Spleen (tissue), 11 donors: ENCODE measurements around the gene RPL21. TPM values are rescaled to one million over a fixed set of nuclear protein-coding genes. Genes with fewer than 3 reads are reported as not detected.

Source experiments
- DNase-seq: peaks from one replicate; pipeline ENCODE4 v3.0.0-alpha.2; 2020
- H3K27ac ChIP-seq, 8 donors: fragments of 200-600 bp; sonication (generic) in 7 of 8; 1 replicate in 4 of 8; 2 replicates in 4 of 8; pipeline versions ENCODE4 v1.5.0 to v1.8.0; 2016 to 2021; ENCODE audit warnings: inconsistent platforms in 4 of 8, mild to moderate bottlenecking in 4 of 8, moderate library complexity in 1 of 8
- H3K27me3 ChIP-seq, 7 donors: fragments of 200-600 bp; sonication (generic) in 6 of 7; replicated peaks in 1 of 7; 1 replicate in 4 of 7; 2 replicates in 3 of 7; pipeline versions ENCODE4 v1.5.0 to v1.8.0; 2016 to 2021; ENCODE audit warnings: inconsistent platforms in 3 of 7, mild to moderate bottlenecking in 1 of 7
- H3K36me3 ChIP-seq, 6 donors: fragments of 200-600 bp; sonication (generic) in 5 of 6; 1 replicate in 4 of 6; 2 replicates in 2 of 6; pipeline versions ENCODE4 v1.5.0 to v1.8.0; 2016 to 2021; ENCODE audit warnings: inconsistent platforms in 2 of 6
- H3K4me1 ChIP-seq, 6 donors: fragments of 200-600 bp; sonication (generic) in 5 of 6; 1 replicate in 3 of 6; 2 replicates in 3 of 6; pipeline versions ENCODE4 v1.5.0 to v1.8.0; 2016 to 2021; ENCODE audit warnings: inconsistent platforms in 3 of 6
- H3K4me3 ChIP-seq, 8 donors: fragments of 200-600 bp; sonication (generic) in 7 of 8; 1 replicate in 4 of 8; 2 replicates in 4 of 8; pipeline versions ENCODE4 v1.5.0 to v1.8.0; 2016 to 2021; ENCODE audit warnings: inconsistent platforms in 4 of 8, mild to moderate bottlenecking in 4 of 8, moderate library complexity in 2 of 8
- H3K9me3 ChIP-seq, 8 donors: fragments of 200-600 bp; sonication (generic) in 7 of 8; 1 replicate in 4 of 8; 2 replicates in 4 of 8; pipeline versions ENCODE4 v1.5.0 to v1.8.0; 2016 to 2021; ENCODE audit warnings: inconsistent platforms in 4 of 8
- CTCF ChIP-seq, 11 experiments: fragments of 200-600 bp in 7 of 11; fragments of 450-650 bp in 4 of 11; sonication (generic) in 4 of 11; IDR thresholded peaks in 8 of 11; conservative IDR thresholded peaks in 3 of 11; 1 replicate in 7 of 11; 2 replicates in 4 of 11; pipeline versions ENCODE4 v1.4.0 to v1.8.0; 2016 to 2021; ENCODE audit warnings: antibody characterized with exemption in 11 of 11, inconsistent platforms in 4 of 11, mild to moderate bottlenecking in 1 of 11
- POLR2A ChIP-seq, 3 donors: fragments of 450-650 bp; IDR thresholded peaks; one replicate each; pipeline ENCODE4 v1.5.1; 2017; ENCODE audit warnings: antibody characterized with exemption in 3 of 3, mild to moderate bottlenecking in 1 of 3
- POLR2AphosphoS5 ChIP-seq, 3 donors: sonication (generic); formaldehyde crosslinking; IDR thresholded peaks; one replicate each; pipeline ENCODE4 v1.5.1; 2017; ENCODE audit warnings: antibody characterized with exemption in 3 of 3
- WGBS, 5 donors: extraction: QIAGEN DNeasy Blood & Tissue Kit in 3 of 5; methylation state at CpG; one replicate each; pipeline versions ENCODE4 v1.1.5 to v1.1.7; 2013 to 2018; 5-methylcytosine and 5-hydroxymethylcytosine counted together
- intact Hi-C: fragments of 100-400 bp; cut with DNase I; formaldehyde crosslinking; loops from one replicate; pipeline ENCODE4 v1.15.0; 2023; ENCODE audit warnings: low total_unique reads
- polyA plus RNA-seq, 3 donors: library from polyadenylated mRNA; stranded (reverse); fragments of 200-250 nt; gene quantifications; one replicate each; pipeline ENCODE4 v1.2.1, GENCODE V29; 2013
- total RNA-seq, 7 donors: library from RNA; depleted of rRNA in 3 of 7; stranded (reverse); fragments of >200 nt in 3 of 7; fragmentation: NEBNext Ultra II Directional in 4 of 7; extraction: Animal tissue kit (Norgen Biotek cat#: 25700) in 4 of 7; gene quantifications; one replicate each; pipeline versions ENCODE4 v1.1.0 to v1.2.1, GENCODE V29; 2016 to 2021
- donor health status: healthy with polysubstance abuse.
- donor health status: DM: no; HTN: no; CAD: no; lungs with moderate emphysema.
- donor health status: DM: no; HTN: no; CAD: no.
- donor health status: Bipolar disorder and iron deficiency.
- donor health status: healthy.
- donor health status: DM: no; HTN: no; CAD: no.
- donor health status: DM: yes; HTN: yes; CAD: no.

Gene RPL21
- total and polyA plus RNA-seq, 10 donors: 876 to 2,187 (median 1,134) TPM

GRCh38 chr13:27293076-27293691 lies 41.8 kb downstream of the RPL21 start:
- DNase-seq: no peak
- no peaks in the 10 kb centered on the region for H3K9me3 ChIP-seq
- no peaks in the 10 kb centered on the region for H3K36me3 ChIP-seq
- TF ChIP-seq POLR2AphosphoS5 (IDR thresholded peaks at IDR 0.05): no peak
- no peak for TF ChIP-seq POLR2A (IDR thresholded peaks at IDR 0.05)
- no peak for TF ChIP-seq CTCF (IDR thresholded peaks at IDR 0.05 in 8 of 11, conservative IDR thresholded peaks at IDR 0.05 in 3 of 11)
- H3K4me1 ChIP-seq: peaks cover 0 to 8% (median 4%) of the 10 kb centered on the region in 6 donors
- H3K27me3 ChIP-seq: no peaks in the 10 kb centered on the region
- WGBS, 5 donors: 46 to 61% (median 49%) methylated on average over 8 of the region's 8 CpGs
- intact Hi-C loops: no loop called here
- no peak overlapping the region for H3K4me3 ChIP-seq
- H3K27ac ChIP-seq: peak overlapping the region in 5 of 8 donors; percentile 23 to 70 (median 54)

- WGBS, 5 donors: 17 to 32% (median 27%) methylated on average over 4 of the region's 4 CpGs
Observed at GRCh38 chr13:27293873-27294515, 42.6 kb downstream of the RPL21 start.

GRCh38 chr13:27295096-27295495 lies 43.7 kb downstream of the RPL21 start:
- Histone ChIP-seq H3K4me1 (peaks cover 0 to 8% (median 4%) of the 10 kb centered on the region in 6 donors), H3K9me3 (no peaks in the 10 kb centered on the region), H3K27ac (no peak overlapping the region), H3K27me3 (peaks cover 0 to 5% (median 0%) of the 10 kb centered on the region in 7 donors), H3K4me3 (no peak overlapping the region), H3K36me3 (no peaks in the 10 kb centered on the region)
- intact Hi-C loops: no loop called here
- DNase-seq: no peak
- WGBS, 5 donors: 86 to 91% (median 89%) methylated on average over 7 of the region's 7 CpGs
- TF ChIP-seq CTCF (IDR thresholded peaks at IDR 0.05 in 8 of 11, conservative IDR thresholded peaks at IDR 0.05 in 3 of 11): no peak
- TF ChIP-seq POLR2AphosphoS5 (IDR thresholded peaks at IDR 0.05): no peak
- TF ChIP-seq POLR2A (IDR thresholded peaks at IDR 0.05): no peak

More at GRCh38 chr13:27293873-27294515, 42.6 kb downstream of the RPL21 start:
- Histone ChIP-seq H3K9me3 (no peaks in the 10 kb centered on the region), H3K27me3 (peaks cover 0 to 3% (median 0%) of the 10 kb centered on the region in 7 donors), H3K4me3 (no peak overlapping the region), H3K27ac (peak overlapping the region in 4 of 8 donors; percentile 39 to 70 (median 59)), H3K4me1 (peaks cover 0 to 8% (median 4%) of the 10 kb centered on the region in 6 donors), H3K36me3 (no peaks in the 10 kb centered on the region)
- intact Hi-C loops: no loop called here
- DNase-seq: no peak
- TF ChIP-seq POLR2AphosphoS5 (IDR thresholded peaks at IDR 0.05) (no peak), CTCF (IDR thresholded peaks at IDR 0.05 in 8 of 11, conservative IDR thresholded peaks at IDR 0.05 in 3 of 11) (no peak), POLR2A (IDR thresholded peaks at IDR 0.05) (no peak)

- H3K9me3 ChIP-seq: no peaks in the 10 kb centered on the region
- H3K27me3 ChIP-seq: peaks cover 0 to 5% (median 0%) of the 10 kb centered on the region in 7 donors
- intact Hi-C loops: no loop called here
- 88 to 95% (median 91%) methylated on average over 4 of the region's 4 CpGs for WGBS, 5 donors
- no peak for TF ChIP-seq POLR2A (IDR thresholded peaks at IDR 0.05)
- no peak for TF ChIP-seq CTCF (IDR thresholded peaks at IDR 0.05 in 8 of 11, conservative IDR thresholded peaks at IDR 0.05 in 3 of 11)
- no peak for TF ChIP-seq POLR2AphosphoS5 (IDR thresholded peaks at IDR 0.05)
- no peak for DNase-seq
- no peaks in the 10 kb centered on the region for H3K36me3 ChIP-seq
- no peak overlapping the region for H3K27ac ChIP-seq
- peaks cover 0 to 8% (median 4%) of the 10 kb centered on the region in 6 donors for H3K4me1 ChIP-seq
- no peak overlapping the region for H3K4me3 ChIP-seq
Observed at GRCh38 chr13:27295660-27296059, 44.3 kb downstream of the RPL21 start.
